GM19025 (cell line): ENCODE data around the gene TTLL5.
A peak's percentile ranks its signal among the peaks of the same experiment; 100 is the strongest.

Source experiments
- ATAC-seq: cut with Tn5 transposase; IDR thresholded peaks from one replicate; pipeline ENCODE4 v1.9.1; 2021; ENCODE audit warnings: mild to moderate bottlenecking, low read depth, moderate library complexity; ENCODE audit not compliant: unreplicated experiment

Gene TTLL5

GRCh38 chr14:75660630-75661498 lies at the start of gene TTLL5, which contains the start of gene ERG28:
Gene TTLL5 (plus strand): TSS chr14:75661246. CDS start chr14:75663150, 1,904 bp downstream.
Gene ERG28 (minus strand): TSS chr14:75660876. CDS start chr14:75657502, 3,374 bp downstream.
- ATAC-seq: peak; percentile 95

- ATAC-seq: no peak
These were observed 48.9 kb upstream of the TTLL5 start for GRCh38 chr14:75612157-75612556.

- no peak for ATAC-seq
These were observed 46.9 kb upstream of the TTLL5 start for GRCh38 chr14:75614179-75614578.

GRCh38 chr14:75615200-75615599 lies 45.8 kb upstream of the TTLL5 start:
- ATAC-seq: no peak

- no peak for ATAC-seq
These were observed 41.5 kb upstream of the TTLL5 start for GRCh38 chr14:75619548-75619947.

- ATAC-seq: no peak
These were observed 36.0 kb upstream of the TTLL5 start for GRCh38 chr14:75625034-75625433.

GRCh38 chr14:75626396-75626795 lies 34.6 kb upstream of the TTLL5 start:
- ATAC-seq: no peak

GRCh38 chr14:75626863-75627262 lies 34.2 kb upstream of the TTLL5 start:
- no peak for ATAC-seq

GRCh38 chr14:75627406-75627805 lies 33.6 kb upstream of the TTLL5 start:
- no peak for ATAC-seq

- no peak for ATAC-seq
These were observed 32.2 kb upstream of the TTLL5 start for GRCh38 chr14:75628816-75629215.

GRCh38 chr14:75630695-75631452 lies 30.2 kb upstream of the TTLL5 start:
- ATAC-seq: no peak

GRCh38 chr14:75631453-75631831 lies 29.6 kb upstream of the TTLL5 start:
- ATAC-seq: no peak

- ATAC-seq: no peak
These were observed 26.2 kb upstream of the TTLL5 start for GRCh38 chr14:75634848-75635247.

GRCh38 chr14:75636100-75636692 lies 24.9 kb upstream of the TTLL5 start:
- no peak for ATAC-seq

GRCh38 chr14:75640876-75641275 lies 20.2 kb upstream of the TTLL5 start:
- ATAC-seq: no peak

- ATAC-seq: no peak
These were observed 17.1 kb upstream of the TTLL5 start for GRCh38 chr14:75643985-75644384.

- no peak for ATAC-seq
These were observed 16.0 kb upstream of the TTLL5 start for GRCh38 chr14:75645056-75645455.

GRCh38 chr14:75646762-75647161 lies 14.3 kb upstream of the TTLL5 start:
- no peak for ATAC-seq

- no peak for ATAC-seq
These were observed 13.4 kb upstream of the TTLL5 start for GRCh38 chr14:75647640-75648039.

GRCh38 chr14:75648066-75648838 lies 12.8 kb upstream of the TTLL5 start:
- no peak for ATAC-seq
